NCI-H1048 (cell line): Measurements from ENCODE around the gene CNPPD1.
"Not testable (repeated sequence)": the region's sequence is repeated elsewhere in the genome, so short reads cannot be mapped to it uniquely, and the experiment has no call there.

Experiments used
- DNase-seq: peaks from one replicate; lab custom pipeline; 2025; lab: John Stamatoyannopoulos, UW

The CNPPD1 gene

DNA sequence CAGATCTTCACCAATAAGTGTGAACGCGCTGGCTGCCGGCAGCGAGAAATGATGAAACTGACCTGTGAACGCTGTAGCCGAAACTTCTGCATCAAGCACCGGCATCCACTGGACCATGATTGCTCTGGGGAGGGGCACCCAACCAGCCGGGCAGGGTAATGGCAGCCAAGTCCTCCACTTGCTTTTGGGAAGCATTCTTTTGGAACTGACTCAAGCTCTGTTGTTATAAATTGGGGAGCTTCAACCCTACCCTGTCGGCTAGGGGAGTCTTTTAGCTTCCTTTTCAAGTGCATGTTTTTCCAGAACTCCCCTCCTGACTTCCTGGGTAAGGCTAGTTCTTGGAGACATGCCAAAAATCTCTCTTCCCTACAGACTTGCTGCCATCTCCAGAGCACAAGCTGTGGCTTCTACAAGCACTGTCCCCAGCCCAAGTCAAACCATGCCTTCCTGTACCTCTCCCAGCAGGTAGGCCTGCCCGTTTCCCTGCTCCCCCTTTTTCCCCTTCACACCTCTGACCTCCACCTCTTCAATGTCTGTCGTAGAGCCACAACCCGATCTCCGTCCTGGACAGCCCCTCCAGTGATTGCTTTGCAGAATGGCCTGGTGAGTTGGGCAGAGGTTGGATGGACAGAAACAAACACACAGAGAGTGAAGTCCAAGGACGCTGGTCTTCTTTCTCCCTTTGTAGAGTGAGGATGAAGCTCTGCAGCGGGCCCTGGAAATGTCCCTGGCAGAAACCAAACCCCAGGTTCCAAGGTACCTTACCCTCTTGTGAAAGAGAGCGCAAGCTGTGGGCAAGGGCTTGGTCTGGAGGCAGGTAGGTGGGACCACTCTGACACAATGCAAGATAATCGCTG, 31.4 kb upstream of the CNPPD1 start:
- DNase-seq: no peak

DNA sequence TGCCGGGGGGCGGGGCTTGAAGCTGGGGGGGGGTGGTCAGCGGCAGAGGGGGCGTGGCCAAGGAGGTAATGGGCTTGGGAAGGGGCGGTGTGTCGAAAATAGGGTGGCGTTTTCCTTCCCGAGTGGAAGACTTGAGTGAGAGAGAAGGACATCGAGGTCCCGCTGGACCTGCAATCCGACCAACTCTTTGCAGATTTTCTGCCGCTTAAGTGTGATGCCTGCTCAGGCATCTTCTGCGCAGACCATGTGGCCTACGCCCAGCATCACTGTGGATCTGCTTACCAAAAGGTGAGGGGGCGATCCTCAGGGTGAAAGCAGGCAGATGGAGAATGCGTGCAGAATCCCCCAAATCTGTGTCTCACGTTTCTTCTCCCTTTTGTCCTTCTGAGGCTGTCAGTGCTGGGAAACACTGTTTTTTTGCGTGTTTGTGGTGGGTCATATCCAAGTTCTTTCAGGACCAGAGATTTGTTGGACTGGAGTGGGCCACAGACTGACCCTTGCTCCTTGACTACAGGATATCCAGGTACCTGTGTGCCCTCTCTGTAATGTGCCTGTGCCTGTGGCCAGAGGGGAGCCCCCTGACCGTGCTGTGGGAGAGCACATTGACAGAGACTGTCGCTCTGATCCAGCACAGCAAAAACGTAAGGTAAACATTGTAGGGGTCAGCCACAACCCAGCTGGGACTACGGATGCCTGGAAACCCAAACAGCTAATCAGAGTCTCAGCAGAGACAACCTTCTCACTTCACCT, 30.6 kb upstream of the CNPPD1 start:
- no peak for DNase-seq

DNA sequence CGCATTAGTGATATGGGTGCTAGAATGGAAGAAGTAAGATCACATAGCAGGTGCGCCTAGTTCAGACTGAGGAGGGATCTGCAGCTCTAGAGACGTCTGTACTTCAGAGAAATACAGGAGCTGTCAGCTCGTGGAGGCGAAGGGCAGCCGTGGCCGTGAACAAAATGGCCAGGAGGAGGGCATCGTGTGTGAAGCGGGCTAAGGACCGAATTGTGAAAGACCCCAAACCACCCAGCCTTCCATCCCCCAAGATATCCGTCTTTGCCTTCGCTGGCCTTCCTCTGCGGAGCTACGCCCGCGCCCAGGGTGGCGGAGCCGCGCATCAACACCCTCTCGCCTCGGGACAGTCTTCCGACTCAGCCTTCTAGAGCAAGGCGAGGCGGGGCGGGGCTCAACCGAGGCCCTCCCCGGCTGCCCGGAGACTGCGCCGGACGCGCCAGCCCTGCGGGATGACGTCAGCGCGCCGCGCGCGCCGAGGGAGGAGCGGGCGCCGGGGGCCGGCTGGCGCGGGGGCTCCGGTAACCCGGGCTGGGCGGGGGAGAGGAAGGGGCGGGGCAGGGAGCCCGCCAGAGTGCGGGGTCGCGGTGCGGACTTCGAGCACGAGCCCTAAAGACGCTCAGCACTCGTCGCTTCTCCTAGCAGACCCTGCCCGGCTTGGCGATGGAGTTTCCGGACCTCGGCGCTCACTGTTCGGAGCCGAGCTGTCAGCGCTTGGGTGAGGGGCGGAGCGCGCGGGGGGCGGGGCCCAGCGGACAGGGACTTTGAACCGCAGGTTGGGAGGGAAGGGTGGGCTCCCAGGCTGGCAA, 29.8 kb upstream of the CNPPD1 start, which contains the start of gene ZFAND2B:
Gene ZFAND2B, plus strand, starts transcription at position 455 of the 806 bp plus-strand sequence. Its CDS starts 206 bp downstream, at position 661.
- peak; percentile 78 for DNase-seq

DNA sequence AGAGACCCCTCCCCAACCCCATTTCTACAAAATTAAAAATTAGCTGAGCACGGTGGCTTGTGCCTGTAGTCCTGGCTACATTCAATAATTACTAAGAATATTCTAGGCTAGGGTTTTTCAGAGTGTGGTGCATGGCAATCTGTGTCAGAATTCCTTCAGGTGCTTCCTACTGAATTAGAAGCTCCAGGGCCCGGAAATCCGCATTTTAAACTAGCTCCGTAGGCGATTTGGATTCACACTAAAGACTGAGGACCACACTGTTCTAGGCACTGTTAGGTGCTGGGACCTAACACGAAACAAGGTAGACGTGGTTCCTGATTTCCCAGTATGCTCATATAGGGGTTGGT, 29.2 kb upstream of the CNPPD1 start:
- DNase-seq: no peak

DNA sequence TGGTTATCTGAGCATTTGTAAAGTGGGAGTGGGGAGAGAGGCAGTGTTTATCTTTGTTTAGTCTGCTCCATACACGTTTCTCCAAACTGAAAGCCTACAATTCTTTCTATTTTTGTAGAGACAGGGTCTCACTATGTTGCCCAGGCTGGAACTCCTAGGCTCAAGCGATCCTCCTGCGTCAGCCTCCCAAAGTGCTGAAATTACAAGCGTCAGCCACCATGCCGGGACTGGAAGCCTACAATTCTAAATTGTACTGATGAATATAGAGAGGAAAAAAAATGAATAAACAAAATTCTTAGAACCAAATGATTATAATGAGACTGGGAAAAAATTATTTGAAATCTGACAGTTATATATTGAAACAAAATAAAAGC, 28.4 kb upstream of the CNPPD1 start:
- DNase-seq: no peak

DNA sequence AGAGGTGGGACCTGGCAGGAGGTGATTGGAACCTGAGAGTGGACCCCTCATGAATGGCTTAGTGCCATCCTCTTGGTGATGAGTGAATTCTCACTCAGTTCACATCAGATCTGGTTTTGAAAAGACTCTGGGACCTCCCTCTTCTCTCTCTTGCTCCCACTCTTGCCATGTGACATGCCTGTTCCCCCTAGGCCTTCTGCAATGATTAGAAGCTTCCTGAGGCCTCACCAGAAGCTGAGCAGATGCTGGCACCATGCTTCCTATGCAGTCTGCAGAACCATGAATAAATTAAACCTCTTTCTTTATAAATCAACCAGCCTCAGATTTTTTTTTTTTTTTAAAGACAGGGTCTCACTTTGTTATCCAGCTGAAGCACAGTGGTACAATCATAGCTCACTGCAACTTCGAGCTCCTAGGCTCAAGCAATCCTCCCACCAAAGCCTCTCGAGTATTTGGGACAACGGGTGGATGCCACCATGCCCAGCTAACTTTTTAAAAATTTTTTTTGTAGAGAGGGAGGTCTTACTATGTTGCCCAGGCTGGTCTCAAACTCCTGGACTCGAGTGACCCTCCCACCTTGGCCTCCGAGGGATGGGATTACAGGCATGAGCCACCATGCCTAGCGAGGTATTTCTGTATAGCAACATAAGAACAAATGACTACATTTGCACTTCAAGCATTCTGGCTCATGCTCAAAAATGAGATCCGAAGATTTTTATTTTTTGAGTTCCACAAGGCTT, 27.9 kb upstream of the CNPPD1 start:
- no peak for DNase-seq

DNA sequence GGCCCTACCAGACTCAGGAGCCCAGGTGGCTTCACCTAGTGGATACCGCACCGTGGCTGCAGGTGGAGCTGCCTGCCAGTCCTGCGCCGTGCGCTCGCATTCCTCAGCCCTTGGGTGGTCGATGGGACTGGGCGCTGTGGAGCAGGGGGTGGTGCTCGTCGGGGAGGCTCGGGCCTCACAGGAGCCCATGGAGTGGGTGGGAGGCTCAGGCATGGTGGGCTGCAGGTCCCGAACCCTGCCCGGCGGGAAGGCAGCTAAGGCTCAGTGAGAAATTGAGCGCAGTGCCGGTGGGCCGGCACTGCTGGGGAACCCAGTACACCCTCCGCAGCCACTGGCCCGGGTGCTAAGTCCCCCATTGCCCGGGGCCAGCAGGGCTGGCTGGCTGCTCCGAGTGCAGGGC, 24.6 kb upstream of the CNPPD1 start:
- DNase-seq: not testable (repeated sequence)

DNA sequence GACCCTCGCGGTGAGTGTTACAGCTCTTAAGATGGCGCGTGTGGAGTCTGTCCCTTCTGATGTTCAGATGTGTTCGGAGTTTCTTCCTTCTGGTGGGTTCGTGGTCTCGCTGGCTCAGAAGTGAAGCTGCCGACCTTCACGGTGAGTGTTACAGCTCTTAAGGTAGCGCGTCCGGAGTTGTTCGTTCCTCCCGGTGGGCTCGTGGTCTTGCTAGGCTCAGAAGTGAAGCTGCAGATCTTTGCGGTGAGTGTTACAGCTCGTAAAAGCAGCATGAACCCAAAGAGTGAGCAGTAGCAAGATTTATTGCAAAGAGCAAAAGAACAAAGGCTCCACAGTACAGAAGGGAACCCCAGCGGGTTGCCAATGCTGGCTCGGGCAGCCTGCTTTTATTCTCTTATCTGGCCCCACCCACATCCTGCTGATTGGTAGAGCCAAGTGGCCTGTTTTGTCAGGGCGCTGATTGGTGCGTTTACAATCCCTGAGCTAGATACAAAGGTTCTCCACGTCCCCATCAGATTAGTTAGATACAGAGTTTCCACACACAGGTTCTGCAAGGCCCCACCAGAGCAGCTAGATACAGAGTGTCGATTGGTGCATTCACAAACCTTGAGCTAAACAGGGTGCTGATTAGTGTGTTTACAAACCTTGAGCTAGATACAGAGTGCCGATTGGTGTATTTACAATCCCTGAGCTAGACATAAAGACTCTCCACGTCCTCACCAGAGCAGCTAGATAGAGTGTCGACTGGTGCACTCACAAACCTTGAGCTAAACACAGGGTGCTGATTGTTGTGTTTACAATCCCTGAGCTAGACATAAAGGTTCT, 24.0 kb upstream of the CNPPD1 start:
- DNase-seq: not testable (repeated sequence)

DNA sequence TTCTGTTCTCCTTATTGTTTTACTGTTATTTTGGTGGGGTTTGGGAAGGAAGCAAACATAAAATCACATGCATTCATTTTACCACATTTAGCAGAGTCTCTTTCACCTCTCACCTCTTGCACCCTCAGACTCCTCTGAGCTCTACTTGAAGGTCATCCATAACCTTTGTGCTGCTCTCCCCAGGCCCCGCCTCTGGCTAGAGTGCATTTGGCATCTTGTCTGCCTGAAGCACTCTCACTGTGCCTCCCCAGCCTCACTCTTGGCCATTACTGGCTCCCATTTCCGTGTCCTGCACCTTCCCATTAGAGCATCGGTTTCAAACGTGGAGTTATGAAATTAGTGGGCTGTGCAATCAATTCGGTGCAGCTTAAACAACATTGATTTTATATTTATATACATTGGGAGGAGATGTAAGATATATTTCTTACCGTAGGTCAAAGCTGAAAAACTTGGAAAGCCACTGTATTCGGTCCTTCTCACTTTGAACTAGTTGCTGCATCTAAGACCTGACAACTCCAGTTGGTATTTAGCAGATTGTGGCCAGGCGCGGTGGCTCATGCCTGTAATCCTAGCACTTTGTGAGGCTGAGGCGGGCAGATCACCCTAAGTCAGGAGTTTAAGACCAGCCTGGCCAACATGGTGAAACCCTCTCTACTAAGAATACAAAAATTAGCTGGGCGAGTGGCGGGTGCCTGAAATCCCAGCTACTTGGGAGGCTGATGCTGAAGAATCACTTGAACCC, 22.9 kb upstream of the CNPPD1 start:
- no peak for DNase-seq

DNA sequence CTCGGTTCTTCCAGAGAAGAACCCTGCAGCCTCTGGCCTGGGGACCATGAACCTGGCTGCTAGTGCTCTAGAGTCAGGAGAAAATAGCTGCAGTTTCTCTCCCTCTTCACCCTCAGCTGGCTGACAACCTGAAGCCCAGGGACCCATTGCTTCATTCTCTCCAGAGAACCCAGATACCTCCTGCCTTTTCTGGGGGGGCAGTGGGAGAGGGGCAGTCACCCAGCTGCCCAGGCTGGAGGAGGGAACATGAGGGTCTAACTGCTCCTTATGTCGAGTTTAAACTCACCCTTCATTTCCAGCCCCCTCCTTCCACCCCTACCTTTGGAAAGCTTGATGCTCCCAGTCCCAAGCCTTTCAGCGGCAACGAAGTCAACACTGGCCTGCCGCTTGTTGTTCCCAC, 22.2 kb upstream of the CNPPD1 start:
- DNase-seq: no peak

DNA sequence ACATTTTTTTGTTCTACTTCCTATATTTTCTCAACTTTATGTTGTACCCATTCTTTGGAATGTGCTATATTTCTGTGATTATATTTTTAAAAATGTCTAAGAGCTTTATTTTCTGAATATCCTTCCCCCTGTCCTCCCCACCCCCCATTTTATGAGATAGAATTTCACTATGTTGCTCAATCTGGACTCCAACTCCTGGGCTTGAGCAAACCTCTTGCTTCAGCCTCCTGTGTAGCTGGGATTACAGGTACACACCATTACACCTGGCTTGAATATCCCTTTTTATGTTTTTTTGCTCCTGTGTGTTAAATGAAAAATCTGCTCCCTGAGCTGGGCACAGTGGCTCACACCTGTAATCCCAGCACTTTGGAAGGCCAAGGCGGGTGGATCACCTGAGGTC, 20.7 kb upstream of the CNPPD1 start:
- DNase-seq: no peak

DNA sequence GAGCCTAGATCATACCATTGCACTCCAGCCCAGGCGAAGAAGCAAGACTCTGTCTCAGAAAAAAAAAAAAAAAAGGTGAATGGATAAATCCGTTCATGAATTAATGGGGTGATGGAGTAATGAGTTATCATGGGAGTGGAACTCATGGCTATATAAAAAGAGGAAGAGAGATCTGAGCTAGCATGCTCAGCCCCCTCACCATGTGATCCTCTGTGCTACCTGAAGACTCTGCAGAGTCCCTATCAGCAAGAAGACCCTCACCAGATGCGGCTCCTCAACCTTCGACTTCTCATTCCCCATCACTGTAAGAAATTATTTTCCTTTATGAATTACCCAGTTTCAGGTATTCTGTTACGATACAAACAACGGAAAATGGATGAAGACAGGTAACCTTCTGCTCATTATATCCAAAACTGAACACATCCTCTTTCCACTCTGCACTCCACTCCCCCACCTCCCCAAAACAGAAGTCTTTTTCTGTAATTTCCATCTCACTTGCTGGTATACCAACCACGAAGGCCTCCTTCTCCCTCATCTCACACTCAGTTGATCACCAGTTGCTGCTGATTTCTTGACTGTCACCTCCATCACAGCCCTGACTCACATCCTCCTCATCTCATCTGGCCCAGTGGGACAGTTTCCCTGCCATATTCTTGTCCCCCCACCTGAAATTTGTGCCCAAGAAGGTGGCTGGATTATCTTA, 10.2 kb upstream of the CNPPD1 start:
- no peak for DNase-seq

DNA sequence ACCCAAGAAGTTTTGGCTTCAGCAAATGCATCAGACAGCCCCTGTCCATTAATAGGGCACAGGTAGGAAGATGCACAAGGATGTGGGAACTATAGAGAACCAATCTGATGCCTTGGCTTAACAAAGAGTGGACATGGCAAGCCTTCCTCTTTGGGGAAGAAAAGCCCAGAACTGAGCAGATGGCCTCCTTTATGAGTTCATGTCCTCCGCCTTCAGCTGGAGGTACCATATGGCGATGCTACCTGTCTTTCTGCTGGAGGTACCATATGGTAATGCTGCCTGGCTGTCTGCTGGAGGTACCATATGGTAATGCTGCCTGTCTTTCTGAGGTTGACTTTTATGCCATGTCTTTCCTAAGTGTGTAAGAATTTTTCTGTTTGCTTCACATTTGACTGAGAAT, 7.4 kb upstream of the CNPPD1 start:
- no peak for DNase-seq

DNA sequence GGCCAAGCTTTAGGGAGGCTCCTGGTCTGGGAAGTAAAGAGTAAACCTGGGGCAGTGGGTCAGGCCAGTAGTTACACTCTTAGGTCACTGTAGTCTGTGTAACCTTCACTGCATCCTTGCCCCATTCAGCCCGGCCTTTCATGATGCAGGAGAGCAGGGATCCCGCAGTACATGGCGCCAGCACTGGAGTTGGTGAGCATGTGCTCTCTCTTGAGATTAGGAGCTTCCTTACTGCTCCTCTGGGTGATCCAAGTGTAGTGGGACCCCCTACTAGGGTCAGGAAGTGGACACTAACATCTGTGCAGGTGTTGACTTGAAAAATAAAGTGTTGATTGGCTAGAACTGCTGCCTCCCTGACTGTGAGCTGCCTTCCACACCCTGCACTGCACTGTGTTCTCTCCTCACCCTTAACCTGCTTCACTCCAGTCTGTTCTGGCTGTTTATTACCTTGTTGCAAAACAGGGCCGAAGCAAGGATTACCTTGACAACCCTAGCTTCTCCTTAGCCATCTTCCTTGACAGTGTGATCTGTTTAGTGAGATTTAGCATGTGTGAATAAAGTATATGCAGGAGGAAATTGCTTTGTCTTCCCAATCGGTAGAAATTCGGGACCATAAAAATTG, 6.5 kb upstream of the CNPPD1 start:
- no peak for DNase-seq

DNA sequence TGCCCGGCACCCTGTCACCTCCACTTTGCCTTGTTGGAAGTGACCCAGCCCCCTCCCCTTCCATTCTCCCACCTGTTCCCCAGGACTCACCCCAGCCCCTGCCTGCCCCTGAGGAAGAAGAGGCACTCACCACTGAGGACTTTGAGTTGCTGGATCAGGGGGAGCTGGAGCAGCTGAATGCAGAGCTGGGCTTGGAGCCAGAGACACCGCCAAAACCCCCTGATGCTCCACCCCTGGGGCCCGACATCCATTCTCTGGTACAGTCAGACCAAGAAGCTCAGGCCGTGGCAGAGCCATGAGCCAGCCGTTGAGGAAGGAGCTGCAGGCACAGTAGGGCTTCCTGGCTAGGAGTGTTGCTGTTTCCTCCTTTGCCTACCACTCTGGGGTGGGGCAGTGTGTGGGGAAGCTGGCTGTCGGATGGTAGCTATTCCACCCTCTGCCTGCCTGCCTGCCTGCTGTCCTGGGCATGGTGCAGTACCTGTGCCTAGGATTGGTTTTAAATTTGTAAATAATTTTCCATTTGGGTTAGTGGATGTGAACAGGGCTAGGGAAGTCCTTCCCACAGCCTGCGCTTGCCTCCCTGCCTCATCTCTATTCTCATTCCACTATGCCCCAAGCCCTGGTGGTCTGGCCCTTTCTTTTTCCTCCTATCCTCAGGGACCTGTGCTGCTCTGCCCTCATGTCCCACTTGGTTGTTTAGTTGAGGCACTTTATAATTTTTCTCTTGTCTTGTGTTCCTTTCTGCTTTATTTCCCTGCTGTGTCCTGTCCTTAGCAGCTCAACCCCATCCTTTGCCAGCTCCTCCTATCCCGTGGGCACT, 5.8 kb upstream of the CNPPD1 start:
- no peak for DNase-seq

DNA sequence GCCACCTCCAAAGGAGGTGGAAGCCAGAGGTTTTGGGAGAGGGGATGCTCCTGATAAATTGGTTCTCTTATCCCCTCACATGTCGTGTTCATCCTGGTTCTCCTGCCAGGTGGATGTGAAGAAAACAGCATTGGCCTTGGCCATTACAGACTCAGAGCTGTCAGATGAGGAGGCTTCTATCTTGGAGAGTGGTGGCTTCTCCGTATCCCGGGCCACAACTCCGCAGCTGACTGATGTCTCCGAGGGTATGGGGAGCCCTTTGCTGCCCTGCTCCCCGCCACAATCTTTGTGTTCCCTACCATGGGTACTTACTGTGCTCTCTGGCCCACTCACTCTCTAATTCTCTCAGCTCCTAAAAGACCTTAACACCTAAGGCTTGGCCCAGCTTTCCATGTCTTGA, 4.8 kb upstream of the CNPPD1 start:
- DNase-seq: no peak

DNA sequence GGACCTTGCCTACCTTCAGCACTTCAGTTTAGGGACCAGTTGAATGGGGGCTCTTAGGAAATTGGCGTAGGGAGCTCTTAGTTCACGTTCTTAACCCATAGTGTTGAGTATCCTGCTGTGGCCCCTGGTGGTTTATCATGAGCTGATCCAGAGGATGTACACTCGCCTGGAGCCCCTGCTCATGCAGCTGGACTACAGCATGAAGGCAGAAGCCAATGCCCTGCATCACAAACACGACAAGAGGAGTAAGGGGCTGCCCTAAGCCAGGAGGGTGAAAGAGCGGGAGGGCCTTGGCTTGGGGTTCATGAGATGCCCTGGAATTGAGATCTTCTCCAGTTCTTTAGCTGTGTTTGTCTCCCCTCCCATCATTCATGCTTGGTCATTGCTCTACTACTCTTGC, 4.2 kb upstream of the CNPPD1 start:
- DNase-seq: no peak
